ENCODE data around the gene RNF112.

DNA sequence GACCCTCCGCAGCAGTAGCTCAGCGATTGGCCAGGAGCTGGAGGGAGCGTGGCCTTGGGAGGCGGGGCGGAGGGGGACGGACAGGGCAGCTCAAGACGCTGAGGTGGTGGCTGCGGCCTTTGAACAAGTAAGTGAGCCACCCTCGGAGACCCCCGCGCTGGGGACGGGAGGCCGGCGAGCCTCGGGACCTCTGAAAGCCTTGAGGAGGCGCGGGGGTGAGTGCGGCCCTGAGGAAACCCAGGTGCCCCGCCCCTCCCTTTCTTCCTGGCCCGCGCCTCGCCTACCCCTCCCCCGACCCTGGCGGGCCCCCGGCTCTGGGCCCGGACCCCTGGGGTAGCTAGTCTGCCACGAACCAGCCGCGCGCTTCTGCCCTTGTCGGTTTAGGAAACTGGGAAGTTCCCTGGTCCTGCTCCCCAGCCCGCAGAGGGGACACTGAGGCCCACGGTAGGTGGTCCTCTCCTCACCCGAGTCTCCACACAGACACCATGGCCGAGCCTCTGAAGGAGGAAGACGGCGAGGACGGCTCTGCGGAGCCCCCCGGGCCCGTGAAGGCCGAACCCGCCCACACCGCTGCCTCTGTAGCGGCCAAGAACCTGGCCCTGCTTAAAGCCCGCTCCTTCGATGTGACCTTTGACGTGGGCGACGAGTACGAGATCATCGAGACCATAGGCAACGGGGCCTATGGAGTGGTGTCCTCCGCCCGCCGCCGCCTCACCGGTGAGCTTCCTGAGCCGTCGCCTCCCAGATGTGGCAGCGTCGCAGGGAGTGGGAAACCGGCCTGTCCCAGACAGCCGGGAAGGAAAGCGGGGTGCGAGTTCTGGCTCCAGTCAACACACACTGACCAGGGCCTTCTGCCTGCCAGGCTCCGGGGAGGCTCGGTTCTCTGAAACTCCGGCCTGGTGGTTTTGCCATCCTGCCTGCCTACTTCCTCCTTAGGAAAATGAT, 32.3 kb upstream of the RNF112 start, which contains the start of gene MAPK7:
- TF ChIP-seq SUZ12 (IDR thresholded peaks at IDR 0.05; ENCODE audit: extremely low read depth, insufficient read depth, insufficient read length) (no peak), YY1 (IDR thresholded peaks at IDR 0.05; ENCODE audit: insufficient read depth, insufficient read length) (no peak), ZNF274 (IDR thresholded peaks at IDR 0.05; ENCODE audit: low read depth, low read length) (no peak)
